GM18907 (cell line): Measurements from ENCODE around the gene PAK6.

Experiments
- ATAC-seq: cut with Tn5 transposase; IDR thresholded peaks from one replicate; pipeline ENCODE4 v1.9.1; 2021; ENCODE audit warnings: mild to moderate bottlenecking, moderate library complexity; ENCODE audit not compliant: unreplicated experiment

PAK6 gene

DNA sequence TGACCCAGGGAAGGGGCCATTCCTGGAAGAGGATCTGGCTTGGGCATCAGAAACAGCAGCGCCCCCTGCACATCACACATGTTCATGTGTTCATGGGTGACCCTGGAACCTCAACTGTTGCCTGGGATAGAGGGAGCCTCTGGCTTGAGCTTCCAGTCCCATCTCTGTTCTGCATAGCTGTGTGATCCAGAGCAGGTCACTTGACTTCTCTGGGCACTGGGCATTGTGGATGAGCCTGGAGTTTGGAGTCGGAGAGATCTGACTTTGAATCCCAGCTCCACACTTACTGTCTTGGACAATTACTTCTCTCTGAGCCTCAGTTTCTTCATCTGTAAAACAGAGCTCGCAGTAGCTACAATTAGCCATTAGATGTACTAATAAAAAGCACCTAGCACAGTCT is 15.6 kb downstream of the PAK6 start:
- no peak for ATAC-seq

DNA sequence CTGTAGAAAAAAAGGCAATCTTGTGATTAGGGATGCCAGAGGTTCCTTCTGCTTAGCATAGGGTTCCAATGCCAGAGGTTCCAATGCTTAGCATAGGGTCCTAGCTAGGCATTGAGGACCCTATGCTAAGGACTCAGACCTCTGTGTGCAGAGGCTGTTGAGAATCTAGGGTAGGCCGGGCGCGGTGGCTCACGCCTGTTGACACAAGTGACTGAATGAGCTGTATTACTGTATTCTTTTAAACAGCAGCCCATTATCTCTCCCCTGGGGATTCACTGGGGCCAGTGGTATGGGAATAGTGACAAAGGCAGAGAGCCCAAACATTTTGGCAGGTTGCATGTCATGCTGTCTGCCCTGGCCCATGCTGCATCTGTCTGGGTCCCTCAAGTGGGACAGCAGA is 16.2 kb downstream of the PAK6 start:
- ATAC-seq = no peak

DNA sequence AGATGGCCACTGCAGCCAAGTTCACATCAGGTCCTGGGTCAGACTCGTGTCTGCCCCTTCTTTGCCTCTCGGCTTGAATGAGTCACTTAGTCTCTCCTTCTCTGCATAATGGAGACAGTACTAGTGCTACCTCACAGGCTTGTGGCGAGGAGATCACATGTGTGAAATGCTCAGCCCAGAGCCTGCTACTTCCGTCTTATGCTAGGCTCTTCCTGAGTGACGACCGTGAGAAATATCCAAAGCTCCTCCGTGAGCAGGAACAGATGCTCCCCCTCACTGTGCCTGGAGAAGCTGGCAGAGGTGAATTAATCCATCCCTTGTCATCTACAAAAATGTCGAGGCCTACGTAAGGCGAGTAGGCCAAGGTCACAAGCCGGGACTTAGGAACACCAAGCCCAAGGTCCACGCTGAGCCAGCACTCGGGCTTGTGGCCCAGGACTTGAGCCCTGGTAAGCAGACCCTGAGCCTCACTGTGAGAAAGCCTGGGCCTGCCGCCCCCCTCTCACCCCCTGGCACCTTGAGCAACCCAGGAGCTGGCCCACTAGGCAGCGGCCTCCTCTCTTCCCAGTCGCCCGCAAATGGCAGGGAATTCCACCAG is 17.9 kb downstream of the PAK6 start:
- ATAC-seq = no peak

DNA sequence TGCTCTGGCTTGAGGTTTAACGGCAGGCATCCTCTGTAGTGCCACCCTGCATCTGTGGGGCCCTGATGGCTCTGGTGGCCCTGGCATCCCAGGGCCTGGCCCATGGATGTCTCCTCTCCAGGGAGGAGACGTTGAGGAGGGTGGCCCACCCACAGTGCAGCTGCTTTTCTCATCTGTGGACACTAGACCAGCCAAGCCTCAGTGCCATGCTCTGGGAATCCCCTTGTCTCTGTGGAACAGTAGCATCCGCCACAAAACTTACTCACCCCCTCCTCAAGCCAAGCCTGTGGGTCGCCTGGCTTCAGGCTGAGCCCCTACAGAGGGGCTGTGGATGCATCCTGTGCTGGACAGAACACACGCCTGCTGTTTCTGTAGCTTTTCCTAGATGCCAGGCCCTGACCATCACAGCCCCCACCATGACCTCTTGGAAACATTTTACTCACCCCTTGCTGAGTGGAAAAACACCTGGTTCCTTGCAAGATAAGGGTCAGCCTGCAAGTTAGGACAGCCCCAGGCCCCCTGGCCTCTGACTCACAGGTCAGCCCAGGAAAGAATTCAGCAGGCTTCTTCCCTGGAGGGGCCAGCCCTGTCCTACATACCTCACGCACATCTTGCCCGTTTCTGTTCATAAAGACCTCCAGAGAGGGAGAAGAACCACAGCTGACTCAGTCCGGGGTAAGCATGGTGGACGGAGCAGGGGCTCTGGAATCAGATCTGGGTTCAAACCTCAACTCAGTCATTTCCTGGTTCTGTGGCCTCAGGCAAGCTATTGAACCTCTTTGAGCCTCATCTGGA is 19.0 kb downstream of the PAK6 start:
- ATAC-seq = no peak

DNA sequence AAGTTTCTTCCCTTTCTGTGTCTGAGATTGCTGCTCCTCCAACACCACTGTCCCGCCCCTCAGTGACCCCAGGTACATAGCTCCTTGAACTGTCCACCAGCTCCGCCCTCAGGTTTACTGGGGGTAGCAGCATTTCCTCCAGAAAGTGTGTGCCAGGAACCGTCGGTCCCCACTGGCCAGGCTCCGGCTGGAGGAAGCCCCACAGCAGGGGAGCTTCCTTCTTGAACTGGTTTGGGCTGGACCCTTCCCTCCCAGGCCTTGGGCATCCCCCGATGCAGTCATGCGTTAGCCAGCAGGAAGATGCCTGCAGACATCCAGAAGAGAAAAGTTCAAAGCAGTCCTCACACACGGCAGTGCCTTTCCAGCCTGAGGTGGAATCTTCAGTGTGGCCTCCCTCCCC is 19.7 kb downstream of the PAK6 start:
- ATAC-seq = no peak

DNA sequence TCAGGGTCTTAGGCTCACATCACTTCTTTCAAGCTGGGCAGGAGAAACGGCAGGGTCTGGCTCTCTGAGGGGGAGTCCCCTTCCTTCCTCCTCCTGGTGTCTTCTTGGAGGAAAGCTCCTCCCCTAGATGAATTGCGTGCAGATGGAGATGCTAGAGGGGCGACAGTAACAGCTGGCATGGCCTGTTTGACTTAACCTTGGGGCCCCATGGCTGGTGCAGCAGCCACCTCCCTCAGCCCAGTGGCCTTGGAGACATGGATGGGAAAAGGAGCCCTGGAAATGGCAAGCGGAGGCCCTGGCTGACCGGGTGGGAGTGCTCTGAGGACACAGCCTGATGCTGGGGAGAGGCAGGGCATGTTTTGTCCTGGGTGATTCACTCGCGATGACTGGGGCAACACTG is 20.2 kb downstream of the PAK6 start:
- no peak for ATAC-seq

DNA sequence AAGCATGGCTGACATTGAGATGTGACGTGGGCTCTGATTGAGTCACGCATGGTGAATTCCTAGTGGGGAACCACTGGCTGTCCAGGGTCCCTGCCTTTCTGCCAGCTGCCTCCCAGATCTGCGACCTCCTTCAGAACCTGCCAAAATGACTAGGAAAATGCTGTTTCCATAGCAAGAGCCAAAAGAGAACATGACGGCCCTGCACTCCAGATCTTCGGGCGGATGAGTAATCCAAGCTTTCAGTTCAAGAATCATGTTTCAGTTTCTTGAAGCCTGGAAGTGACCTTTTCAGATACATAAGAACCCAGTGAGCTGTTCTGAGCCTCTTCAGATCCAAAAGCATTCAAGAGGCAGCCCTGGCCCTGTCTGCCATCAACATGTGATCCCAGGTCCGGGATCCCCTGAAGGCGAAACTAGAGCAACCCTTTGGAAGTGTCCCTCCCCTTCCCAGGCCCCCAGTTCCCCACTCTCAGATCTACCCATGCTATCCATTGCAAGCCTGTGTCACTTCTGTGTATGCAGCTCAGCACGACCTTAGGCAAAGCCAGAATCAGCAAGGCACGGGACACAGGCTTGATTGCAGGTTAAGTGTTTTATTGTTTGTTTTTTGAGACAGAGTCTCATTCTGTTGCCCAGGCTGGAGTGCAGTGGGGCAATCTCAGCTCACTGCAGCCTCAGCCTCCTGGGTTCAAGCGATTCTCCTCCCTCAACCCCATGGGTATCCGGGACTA is 24.3 kb downstream of the PAK6 start:
- ATAC-seq = no peak

DNA sequence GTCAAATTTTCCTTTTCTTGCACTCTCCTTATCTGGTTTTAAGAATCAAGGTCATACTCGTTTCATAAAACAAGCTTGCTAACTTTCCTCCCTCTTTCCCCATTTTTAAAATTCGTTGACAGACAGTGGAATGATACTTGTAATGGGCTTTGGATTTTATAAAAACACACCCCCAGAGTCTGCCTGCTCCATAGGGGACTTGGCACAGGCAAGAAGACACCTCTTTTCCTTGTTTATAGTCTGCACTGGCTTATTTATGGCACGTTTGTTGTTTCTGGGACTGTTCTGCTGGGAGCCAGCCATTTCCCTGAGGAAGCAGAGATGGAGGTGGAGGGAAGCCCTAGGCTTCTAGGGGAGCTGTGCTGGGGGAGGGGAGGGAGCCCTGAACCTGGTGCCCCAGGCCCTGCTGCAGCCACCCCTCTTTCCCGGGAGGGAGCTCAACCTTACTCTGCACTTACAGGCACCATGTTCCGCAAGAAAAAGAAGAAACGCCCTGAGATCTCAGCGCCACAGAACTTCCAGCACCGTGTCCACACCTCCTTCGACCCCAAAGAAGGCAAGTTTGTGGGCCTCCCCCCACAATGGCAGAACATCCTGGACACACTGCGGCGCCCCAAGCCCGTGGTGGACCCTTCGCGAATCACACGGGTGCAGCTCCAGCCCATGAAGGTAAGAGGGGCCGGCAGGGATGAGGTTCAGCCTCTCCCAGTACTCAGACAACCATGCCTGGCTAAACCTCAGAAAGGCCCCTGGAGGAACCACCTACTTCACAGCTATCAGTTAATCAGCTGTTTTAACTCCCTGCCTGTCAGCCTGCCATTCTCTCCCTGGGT is 25.7 kb downstream of the PAK6 start:
- no peak for ATAC-seq

DNA sequence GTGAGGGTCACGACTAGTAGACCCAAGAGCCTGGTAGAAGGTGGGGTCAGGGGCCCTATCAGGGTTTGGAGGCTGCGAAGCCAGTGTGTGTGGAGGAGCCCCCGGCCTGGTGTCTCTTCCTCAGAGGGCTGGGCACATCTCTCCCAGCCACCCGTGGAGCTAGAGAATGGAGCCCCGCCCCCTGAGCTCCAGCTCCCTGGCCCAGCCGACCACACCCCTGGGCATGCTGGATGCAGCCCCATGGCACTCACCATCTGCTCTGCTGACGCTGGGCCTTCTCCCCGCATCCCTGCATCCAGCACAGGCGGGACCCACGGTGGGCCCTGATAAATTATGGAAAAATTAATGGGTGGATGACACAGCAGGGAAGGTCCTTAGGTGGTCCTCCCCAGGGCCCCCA is 26.5 kb downstream of the PAK6 start:
- no peak for ATAC-seq

DNA sequence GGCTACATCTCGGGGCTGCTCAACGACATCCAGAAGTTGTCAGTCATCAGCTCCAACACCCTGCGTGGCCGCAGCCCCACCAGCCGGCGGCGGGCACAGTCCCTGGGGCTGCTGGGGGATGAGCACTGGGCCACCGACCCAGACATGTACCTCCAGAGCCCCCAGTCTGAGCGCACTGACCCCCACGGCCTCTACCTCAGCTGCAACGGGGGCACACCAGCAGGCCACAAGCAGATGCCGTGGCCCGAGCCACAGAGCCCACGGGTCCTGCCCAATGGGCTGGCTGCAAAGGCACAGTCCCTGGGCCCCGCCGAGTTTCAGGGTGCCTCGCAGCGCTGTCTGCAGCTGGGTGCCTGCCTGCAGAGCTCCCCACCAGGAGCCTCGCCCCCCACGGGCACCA is 27.0 kb downstream of the PAK6 start:
- no peak for ATAC-seq

DNA sequence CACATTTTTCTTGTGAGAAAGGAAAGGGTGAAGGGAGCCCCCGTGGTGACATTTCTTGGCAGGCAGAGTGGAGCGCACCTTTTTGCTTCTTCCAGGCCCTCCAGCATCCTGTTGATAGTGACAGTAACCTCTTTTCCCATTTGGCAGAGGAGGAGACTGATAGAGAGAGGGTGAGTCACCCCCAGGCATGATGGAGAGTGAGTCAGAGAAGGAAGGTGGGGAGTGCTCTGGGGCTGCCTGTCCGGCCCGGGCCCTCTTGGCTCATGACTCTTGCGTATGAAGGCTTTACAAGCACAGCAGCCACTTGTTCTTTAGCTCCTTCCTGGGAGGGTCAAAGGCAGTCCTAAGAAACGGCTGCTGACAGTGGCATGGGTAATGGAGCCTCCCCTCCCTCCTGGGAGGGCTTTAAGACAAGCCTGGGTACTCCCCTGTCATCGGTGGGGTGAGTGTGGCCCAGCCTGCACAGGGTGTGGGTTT is 28.0 kb downstream of the PAK6 start:
- no peak for ATAC-seq

DNA sequence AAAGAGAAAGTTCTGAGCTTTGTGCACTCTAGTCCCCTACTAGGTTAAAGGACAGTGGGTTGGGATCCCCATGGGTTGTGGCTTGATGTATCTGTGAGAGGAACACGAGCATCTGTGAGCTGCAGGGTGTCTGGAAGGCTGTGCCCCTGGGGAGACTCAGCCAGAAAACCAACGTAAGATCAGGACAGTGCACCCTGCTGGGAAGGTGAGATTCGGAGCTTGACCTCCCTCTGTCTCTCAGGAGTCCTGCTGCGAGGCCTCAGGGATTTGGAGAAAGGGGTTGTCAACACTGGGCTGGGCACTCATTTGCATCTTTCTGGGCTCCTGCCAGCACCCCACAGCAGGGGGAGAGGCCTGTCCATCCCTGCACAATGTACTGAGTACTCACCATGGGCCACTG is 28.8 kb downstream of the PAK6 start:
- no peak for ATAC-seq

DNA sequence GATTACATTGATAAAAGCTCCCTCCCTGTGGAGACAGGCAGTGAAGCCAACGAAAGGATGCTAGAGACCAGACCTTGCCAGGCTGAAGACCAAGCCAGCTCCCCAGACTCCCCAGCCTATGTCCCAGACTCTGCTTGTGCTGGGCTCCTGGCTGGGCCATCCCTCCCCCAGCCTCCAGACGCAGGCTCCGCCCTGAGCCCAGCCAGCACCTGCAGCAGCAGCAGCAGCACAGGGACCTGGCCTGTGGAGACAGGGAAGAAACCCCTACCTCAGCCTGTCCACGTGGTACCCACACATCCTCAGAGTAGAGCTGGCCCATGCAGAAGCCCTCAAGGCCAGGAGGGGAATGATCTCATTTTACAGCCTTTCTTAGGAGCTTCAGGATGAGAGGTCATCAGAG is 30.7 kb downstream of the PAK6 start:
- ATAC-seq = no peak

DNA sequence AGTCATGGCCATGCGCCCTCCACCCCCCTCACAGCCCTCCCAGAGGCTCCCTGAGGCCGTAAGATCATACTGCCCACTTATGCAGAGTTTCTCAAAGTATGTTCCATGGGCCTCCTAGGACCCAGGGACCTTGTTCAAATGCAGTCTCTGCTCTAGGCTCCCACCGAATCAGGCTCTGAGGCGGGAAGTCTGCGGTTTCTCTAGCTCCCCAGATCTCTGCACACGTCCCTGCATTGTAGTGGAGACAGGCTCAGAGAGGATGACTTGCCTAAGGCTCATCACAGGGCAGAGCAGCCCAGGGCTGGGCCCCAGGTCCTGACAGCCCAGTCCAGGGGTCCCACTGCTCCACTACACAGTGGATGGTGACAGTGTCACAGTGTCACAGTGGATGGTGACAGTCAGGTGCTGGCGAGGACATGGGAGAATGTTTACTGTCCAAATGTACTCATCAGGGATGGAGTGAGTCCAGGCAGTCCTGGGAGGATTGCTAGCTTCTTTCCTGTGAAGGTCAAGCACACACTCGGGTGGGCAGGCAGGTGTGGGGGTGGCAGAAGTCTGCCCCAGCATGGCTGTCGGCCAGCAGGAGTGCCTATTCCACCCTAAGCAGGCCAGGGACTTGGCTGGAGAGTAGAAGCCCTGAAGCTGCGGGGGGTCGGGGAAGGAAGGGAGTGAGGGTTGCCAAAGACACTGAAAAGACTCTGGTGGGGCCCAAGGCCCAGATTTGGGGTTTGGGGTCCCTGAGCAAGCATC is 31.6 kb downstream of the PAK6 start:
- ATAC-seq = no peak

DNA sequence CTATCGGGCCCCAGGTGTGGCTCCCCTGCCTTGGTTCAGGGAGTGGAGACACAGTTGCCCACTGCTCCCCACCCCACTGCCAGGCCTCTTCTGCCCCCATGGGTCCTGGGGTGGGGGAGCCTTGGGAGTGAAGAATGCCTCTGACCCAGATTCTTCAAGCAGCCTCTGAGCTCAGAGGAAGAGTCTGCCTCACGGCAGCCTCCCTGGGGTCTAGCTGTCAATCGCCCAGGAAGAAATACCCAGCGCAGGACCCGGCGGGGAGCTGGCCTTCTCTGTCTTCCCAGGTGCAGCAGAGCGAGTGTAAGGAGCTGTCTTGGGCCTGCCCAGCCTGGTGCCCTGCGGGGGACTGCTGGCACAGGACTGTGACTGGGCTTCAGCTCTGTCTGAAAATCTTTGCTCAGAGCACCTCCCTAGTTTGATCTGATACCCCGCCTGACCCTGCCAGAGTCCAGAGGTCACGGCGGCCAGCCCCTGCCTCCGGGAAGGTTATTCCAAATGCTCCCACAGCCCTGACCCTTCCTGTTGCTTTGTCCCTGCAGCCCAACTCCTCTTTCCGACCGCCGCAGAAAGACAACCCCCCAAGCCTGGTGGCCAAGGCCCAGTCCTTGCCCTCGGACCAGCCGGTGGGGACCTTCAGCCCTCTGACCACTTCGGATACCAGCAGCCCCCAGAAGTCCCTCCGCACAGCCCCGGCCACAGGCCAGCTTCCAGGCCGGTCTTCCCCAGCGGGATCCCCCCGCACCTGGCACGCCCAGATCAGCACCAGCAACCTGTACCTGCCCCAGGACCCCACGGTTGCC is 33.0 kb downstream of the PAK6 start:
- no peak for ATAC-seq

DNA sequence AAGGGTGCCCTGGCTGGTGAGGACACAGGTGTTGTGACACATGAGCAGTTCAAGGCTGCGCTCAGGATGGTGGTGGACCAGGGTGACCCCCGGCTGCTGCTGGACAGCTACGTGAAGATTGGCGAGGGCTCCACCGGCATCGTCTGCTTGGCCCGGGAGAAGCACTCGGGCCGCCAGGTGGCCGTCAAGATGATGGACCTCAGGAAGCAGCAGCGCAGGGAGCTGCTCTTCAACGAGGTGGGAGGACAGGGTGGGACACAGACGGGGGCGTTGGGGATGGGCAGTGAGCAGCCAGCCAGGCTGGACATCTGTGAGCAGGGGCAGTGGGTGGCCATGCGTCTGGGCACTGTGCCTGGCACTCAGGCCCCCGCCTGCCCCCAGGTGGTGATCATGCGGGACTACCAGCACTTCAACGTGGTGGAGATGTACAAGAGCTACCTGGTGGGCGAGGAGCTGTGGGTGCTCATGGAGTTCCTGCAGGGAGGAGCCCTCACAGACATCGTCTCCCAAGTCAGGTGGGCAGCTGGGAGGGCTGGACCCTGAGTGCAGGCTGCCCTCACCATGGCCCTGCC is 33.7 kb downstream of the PAK6 start:
- no peak for ATAC-seq

DNA sequence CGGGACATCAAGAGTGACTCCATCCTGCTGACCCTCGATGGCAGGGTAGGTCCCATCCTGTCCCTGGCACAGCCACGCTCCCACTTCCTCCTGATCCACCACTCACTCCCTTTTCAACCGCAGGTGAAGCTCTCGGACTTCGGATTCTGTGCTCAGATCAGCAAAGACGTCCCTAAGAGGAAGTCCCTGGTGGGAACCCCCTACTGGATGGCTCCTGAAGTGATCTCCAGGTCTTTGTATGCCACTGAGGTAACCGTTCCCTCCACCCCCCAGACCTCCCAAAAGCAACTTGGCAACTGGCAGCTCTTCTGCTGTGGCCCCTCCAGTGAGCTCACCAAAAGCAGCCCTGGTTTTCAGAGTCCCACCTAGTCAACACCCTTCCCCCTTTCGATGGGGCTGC is 34.6 kb downstream of the PAK6 start:
- no peak for ATAC-seq

DNA sequence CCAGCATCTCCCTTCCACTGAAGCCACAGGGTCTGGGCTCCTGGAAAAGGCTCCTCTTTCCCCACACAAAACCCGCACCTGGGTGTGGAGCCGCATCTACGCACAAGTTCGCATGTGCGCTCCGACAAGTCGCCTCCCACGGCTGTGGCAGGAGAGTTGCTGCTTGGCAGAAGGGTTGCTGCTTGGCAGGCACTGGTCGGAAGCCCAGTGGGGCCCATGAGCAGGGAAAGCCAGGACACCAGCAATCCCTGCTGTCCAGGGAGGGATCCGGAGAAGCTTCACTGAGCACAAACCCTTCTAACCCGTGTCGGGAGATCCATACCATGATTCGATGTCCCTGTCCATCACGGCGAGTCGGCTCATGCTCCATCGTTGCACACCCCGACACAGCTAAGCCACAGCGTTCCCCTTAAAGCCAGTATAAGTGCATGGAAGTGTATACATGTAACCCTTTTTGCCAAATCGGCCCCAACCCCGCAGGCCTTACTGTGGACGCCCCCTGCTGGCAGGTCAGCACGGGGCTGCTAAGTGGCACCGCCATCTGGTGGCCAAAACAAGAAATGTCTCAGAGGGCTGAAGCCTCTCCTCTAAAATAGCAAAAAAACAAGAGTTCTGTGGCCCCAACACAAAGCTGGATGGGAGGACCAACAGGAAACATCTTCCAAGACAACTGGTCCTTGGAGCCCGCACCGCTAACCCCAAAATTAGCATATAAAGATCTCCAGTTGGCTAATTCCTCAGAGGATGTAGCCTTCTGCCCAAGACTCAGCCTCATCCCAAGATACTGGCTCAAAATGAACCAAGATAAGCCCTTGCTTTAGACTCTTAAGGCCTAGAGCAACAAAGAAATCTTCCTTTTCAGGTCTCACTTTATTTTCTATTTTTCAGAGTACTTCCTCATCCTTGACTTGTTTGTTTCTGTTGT is 35.7 kb downstream of the PAK6 start:
- peak; percentile 59 for ATAC-seq
